ENCODE data around the gene TSSK6. TPM values are rescaled to one million over a fixed set of nuclear protein-coding genes. Genes with fewer than 3 reads are reported as not detected.

Gene TSSK6
- total and polyA plus RNA-seq, 2 of the 4 experiments (the other 2 are of a cell fraction) = 1.3 to 2.2 TPM

DNA sequence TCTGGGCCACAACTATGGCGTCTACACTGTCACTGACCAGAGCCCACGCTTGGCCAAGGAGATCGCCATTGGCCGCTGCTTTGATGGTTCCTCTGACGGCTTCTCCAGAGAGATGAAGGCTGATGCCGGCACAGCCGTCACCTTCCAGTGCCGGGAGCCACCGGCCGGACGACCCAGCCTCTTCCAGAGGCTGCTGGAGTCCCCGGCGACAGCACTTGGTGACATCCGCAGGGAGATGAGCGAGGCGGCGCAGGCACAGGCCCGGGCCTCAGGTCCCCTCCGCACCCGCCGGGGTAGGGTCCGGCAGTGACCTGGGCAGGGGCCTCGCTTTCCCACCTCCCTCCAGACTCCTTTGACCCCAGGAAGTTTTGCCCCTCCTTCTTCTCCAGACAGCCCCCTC lies 30.4 kb upstream of the TSSK6 start:
- H3K79me1 ChIP-seq (ENCODE audit: low read depth in 1 of 2, low read length in 2 of 2) = no peaks in the 10 kb centered on the region
- no peak overlapping the region for H2BK20ac ChIP-seq (ENCODE audit: low read depth, low read length)
- POLR2A ChIA-PET (ENCODE audit: unreplicated experiment) = no interaction called here
- H3K36me3 ChIP-seq (ENCODE audit: control insufficient read depth, insufficient read depth, low read length) = no peaks in the 10 kb centered on the region
- no peak for TF ChIP-seq MAZ (IDR thresholded peaks at IDR 0.05; ENCODE audit: borderline replicate concordance, low read depth, low read length)
- TF ChIP-seq CTCF (conservative IDR thresholded peaks at IDR 0.05; ENCODE audit: low read depth, low read length) = no peak
- in situ Hi-C loops (cut with MboI; ENCODE audit: low sequenced_read_pairs) (loop anchor here (25.0 kb wide), 1 partner anchor 417 kb away; no protein-coding TSS in a partner anchor), intact Hi-C loops (cut with micrococcal nuclease) (no loop called here), dilution Hi-C loops (cut with HindIII; ENCODE audit: low sequenced_read_pairs, unreplicated experiment) (no loop called here)
- no peak overlapping the region for H2BK5ac ChIP-seq (ENCODE audit: low read depth, low read length, poor library complexity, severe bottlenecking)
- no peaks in the 10 kb centered on the region for H3K9me3 ChIP-seq (ENCODE audit: control insufficient read depth, insufficient read depth, low read length)
- H2BK15ac ChIP-seq (ENCODE audit: low read depth, low read length) = no peak overlapping the region
- no peaks in the 10 kb centered on the region; the same call in 1 of the 2 replicates for H4K20me1 ChIP-seq (ENCODE audit: insufficient read depth, low read length)
- DNase-seq (no peak), ATAC-seq (ENCODE audit: low read depth) (no peak)
- no peak overlapping the region for H3K18ac ChIP-seq (ENCODE audit: low read depth, low read length)
- no peak overlapping the region for H3K14ac ChIP-seq (replicated peaks; ENCODE audit: low read depth, low read length)
- no peaks in the 10 kb centered on the region for H3K4me1 ChIP-seq (ENCODE audit: control insufficient read depth, insufficient read depth, low read length)
- no peak overlapping the region for H3K4me3 ChIP-seq (ENCODE audit: insufficient read depth, low read depth, low read length)
- H3K9me1 ChIP-seq (ENCODE audit: insufficient read depth, low read length) = no peaks in the 10 kb centered on the region
- WGBS, 2 experiments (ENCODE audit: extremely low coverage in 2 of 2, insufficient read length in 1 of 2) = 95% methylated on average over 20 of the region's 23 CpGs; no CpG with 5 or more reads in 1 of the 2 experiments
- H3K9ac ChIP-seq (ENCODE audit: low read depth, low read length) = no peak overlapping the region
- H2AK9ac ChIP-seq (replicated peaks; ENCODE audit: low read depth, low read length, poor library complexity) = no peak overlapping the region
- H4K5ac ChIP-seq (ENCODE audit: low read depth, low read length) = no peak overlapping the region
- H3K4ac ChIP-seq (ENCODE audit: low read depth, low read length) = no peak overlapping the region
- H3K27ac ChIP-seq (ENCODE audit: insufficient read depth, low read length) = no peak overlapping the region
- H4K91ac ChIP-seq (ENCODE audit: insufficient read depth, low read depth, low read length) = no peak overlapping the region
- CTCF ChIA-PET = no interaction called here
- H3K27me3 ChIP-seq (ENCODE audit: control insufficient read depth, insufficient read depth, low read length) = peaks cover 15% of the 10 kb centered on the region; the same call in 1 of the 2 replicates
- H3K4me2 ChIP-seq (ENCODE audit: low read depth, low read length) = no peak overlapping the region
- no peak overlapping the region for H4K8ac ChIP-seq (ENCODE audit: low read depth in 2 of 2, low read length in 2 of 2)
- H3K56ac ChIP-seq (ENCODE audit: extremely low read depth, insufficient read depth, low read length) = no peak overlapping the region
- H2AFZ ChIP-seq (replicated peaks; ENCODE audit: low read length, poor library complexity) = no peak overlapping the region
- H2BK120ac ChIP-seq (ENCODE audit: low read depth, low read length) = no peak overlapping the region
- no peak overlapping the region for H2AK5ac ChIP-seq (ENCODE audit: low read depth, low read length)
- BruUV-seq (replicated peaks) = no TSS peak
- H3K23ac ChIP-seq (ENCODE audit: low read depth, low read length) = no peak overlapping the region

Data from IMR-90 (cell line).